ENCODE data around the gene IFT43.

IFT43 gene

GRCh38 chr14:75976826-75977581 lies 8.6 kb upstream of the IFT43 start:
- DNase-seq = no peak
- no peaks in the 10 kb centered on the region for H3K36me3 ChIP-seq (ENCODE audit: control insufficient read depth in 1 of 2, insufficient read depth in 2 of 2, low read depth in 1 of 2, low read length in 2 of 2)
- 69% methylated on average over 4 of the region's 8 CpGs for WGBS
- H4K8ac ChIP-seq (ENCODE audit: low read length) = no peak overlapping the region
- H3K4me1 ChIP-seq (ENCODE audit: control insufficient read depth, insufficient read depth, low read depth, low read length) = peaks cover 36% of the 10 kb centered on the region
- H2BK5ac ChIP-seq (ENCODE audit: low read depth, low read length, poor library complexity, severe bottlenecking) = no peak overlapping the region
- peaks cover 25% of the 10 kb centered on the region for H3K79me1 ChIP-seq (replicated peaks; ENCODE audit: low read length, poor library complexity, severe bottlenecking)
- H3K9me3 ChIP-seq (ENCODE audit: control insufficient read depth, low read length) = no peaks in the 10 kb centered on the region
- H3K14ac ChIP-seq (ENCODE audit: low read length in 2 of 2) = no peak overlapping the region
- no peak overlapping the region for H4K91ac ChIP-seq (ENCODE audit: low read length)
- no peak overlapping the region for H3K23ac ChIP-seq (ENCODE audit: low read length in 2 of 2)
- no peaks in the 10 kb centered on the region for H3K27me3 ChIP-seq (ENCODE audit: control insufficient read depth in 1 of 2, insufficient read depth in 1 of 2, low read length in 2 of 2)
- no peak overlapping the region for H3K4me2 ChIP-seq (ENCODE audit: low read length, poor library complexity, severe bottlenecking)
- H3K18ac ChIP-seq (ENCODE audit: low read depth in 1 of 2, low read length in 2 of 2) = no peak overlapping the region
- no peak overlapping the region for H3K4ac ChIP-seq (ENCODE audit: low read depth in 1 of 2, low read length in 2 of 2)
- H3K9ac ChIP-seq (ENCODE audit: low read length) = peak overlapping the region; percentile 33
- no peak overlapping the region for H2BK120ac ChIP-seq (ENCODE audit: low read depth, low read length)
- H2BK12ac ChIP-seq (ENCODE audit: low read length in 2 of 2) = no peak overlapping the region
- H2AK5ac ChIP-seq (ENCODE audit: low read length, severe bottlenecking) = no peak overlapping the region
- no peak overlapping the region for H2AFZ ChIP-seq (ENCODE audit: low read depth, low read length)
- no peak overlapping the region for H3K27ac ChIP-seq (ENCODE audit: low read length, poor library complexity, severe bottlenecking)
- H3K4me3 ChIP-seq (ENCODE audit: insufficient read depth in 1 of 2, low read depth in 1 of 2, low read length in 2 of 2) = no peak overlapping the region
- H2BK15ac ChIP-seq (ENCODE audit: low read depth, poor library complexity, severe bottlenecking) = no peak overlapping the region

- H3K27me3 ChIP-seq (ENCODE audit: control insufficient read depth in 1 of 2, insufficient read depth in 1 of 2, low read length in 2 of 2) = no peaks in the 10 kb centered on the region
- no peak overlapping the region for H2AFZ ChIP-seq (ENCODE audit: low read depth, low read length)
- 100% methylated on average over 1 of the region's 3 CpGs for WGBS
- H4K91ac ChIP-seq (ENCODE audit: low read length) = no peak overlapping the region
- H3K9ac ChIP-seq (ENCODE audit: low read length) = peak overlapping the region; percentile 33
- no peak overlapping the region for H3K18ac ChIP-seq (ENCODE audit: low read depth in 1 of 2, low read length in 2 of 2)
- no peaks in the 10 kb centered on the region for H3K9me3 ChIP-seq (ENCODE audit: control insufficient read depth, low read length)
- H3K79me1 ChIP-seq (replicated peaks; ENCODE audit: low read length, poor library complexity, severe bottlenecking) = peaks cover 25% of the 10 kb centered on the region
- no peak overlapping the region for H2BK120ac ChIP-seq (ENCODE audit: low read depth, low read length)
- H4K8ac ChIP-seq (ENCODE audit: low read length) = no peak overlapping the region
- H3K4me2 ChIP-seq (ENCODE audit: low read length, poor library complexity, severe bottlenecking) = no peak overlapping the region
- H3K23ac ChIP-seq (ENCODE audit: low read length in 2 of 2) = no peak overlapping the region
- peaks cover 33% of the 10 kb centered on the region for H3K4me1 ChIP-seq (ENCODE audit: control insufficient read depth, insufficient read depth, low read depth, low read length)
- H3K36me3 ChIP-seq (ENCODE audit: control insufficient read depth in 1 of 2, insufficient read depth in 2 of 2, low read depth in 1 of 2, low read length in 2 of 2) = no peaks in the 10 kb centered on the region
- no peak overlapping the region for H2BK15ac ChIP-seq (ENCODE audit: low read depth, poor library complexity, severe bottlenecking)
- H3K14ac ChIP-seq (ENCODE audit: low read length in 2 of 2) = no peak overlapping the region
- no peak overlapping the region for H3K27ac ChIP-seq (ENCODE audit: low read length, poor library complexity, severe bottlenecking)
- no peak overlapping the region for H3K4me3 ChIP-seq (ENCODE audit: insufficient read depth in 1 of 2, low read depth in 1 of 2, low read length in 2 of 2)
- H2BK5ac ChIP-seq (ENCODE audit: low read depth, low read length, poor library complexity, severe bottlenecking) = no peak overlapping the region
- H2BK12ac ChIP-seq (ENCODE audit: low read length in 2 of 2) = no peak overlapping the region
- no peak overlapping the region for H3K4ac ChIP-seq (ENCODE audit: low read depth in 1 of 2, low read length in 2 of 2)
- no peak for DNase-seq
- no peak overlapping the region for H2AK5ac ChIP-seq (ENCODE audit: low read length, severe bottlenecking)
Measured at GRCh38 chr14:75977582-75977943, 8.0 kb upstream of the IFT43 start.

GRCh38 chr14:75978249-75978731 lies 7.3 kb upstream of the IFT43 start:
- no peak overlapping the region for H3K4me2 ChIP-seq (ENCODE audit: low read length, poor library complexity, severe bottlenecking)
- no peak overlapping the region for H3K27ac ChIP-seq (ENCODE audit: low read length, poor library complexity, severe bottlenecking)
- H3K4ac ChIP-seq (ENCODE audit: low read depth in 1 of 2, low read length in 2 of 2) = no peak overlapping the region

GRCh38 chr14:75979071-75979571 lies 6.4 kb upstream of the IFT43 start:
- Histone ChIP-seq H3K4ac (ENCODE audit: low read depth in 1 of 2, low read length in 2 of 2) (no peak overlapping the region), H3K23ac (ENCODE audit: low read length in 2 of 2) (no peak overlapping the region), H2AK5ac (ENCODE audit: low read length, severe bottlenecking) (no peak overlapping the region), H3K4me3 (ENCODE audit: insufficient read depth in 1 of 2, low read depth in 1 of 2, low read length in 2 of 2) (peak overlapping the region in 1 of 2 experiments; percentile 78), H3K9ac (ENCODE audit: low read length) (peak overlapping the region; percentile 90), H3K79me1 (replicated peaks; ENCODE audit: low read length, poor library complexity, severe bottlenecking) (peaks cover 24% of the 10 kb centered on the region), H3K4me2 (ENCODE audit: low read length, poor library complexity, severe bottlenecking) (peak overlapping the region; percentile 7), H3K14ac (ENCODE audit: low read length in 2 of 2) (no peak overlapping the region), H3K9me3 (ENCODE audit: control insufficient read depth, low read length) (no peaks in the 10 kb centered on the region), H2BK120ac (ENCODE audit: low read depth, low read length) (no peak overlapping the region), H3K27me3 (ENCODE audit: control insufficient read depth in 1 of 2, insufficient read depth in 1 of 2, low read length in 2 of 2) (no peaks in the 10 kb centered on the region), H2BK5ac (ENCODE audit: low read depth, low read length, poor library complexity, severe bottlenecking) (no peak overlapping the region), H2BK15ac (ENCODE audit: low read depth, poor library complexity, severe bottlenecking) (no peak overlapping the region), H4K8ac (ENCODE audit: low read length) (no peak overlapping the region), H4K91ac (ENCODE audit: low read length) (no peak overlapping the region), H3K36me3 (ENCODE audit: control insufficient read depth in 1 of 2, insufficient read depth in 2 of 2, low read depth in 1 of 2, low read length in 2 of 2) (no peaks in the 10 kb centered on the region), H2BK12ac (ENCODE audit: low read length in 2 of 2) (no peak overlapping the region), H2AFZ (ENCODE audit: low read depth, low read length) (no peak overlapping the region), H3K18ac (ENCODE audit: low read depth in 1 of 2, low read length in 2 of 2) (no peak overlapping the region), H3K27ac (ENCODE audit: low read length, poor library complexity, severe bottlenecking) (no peak overlapping the region), H3K4me1 (ENCODE audit: control insufficient read depth, insufficient read depth, low read depth, low read length) (peaks cover 34% of the 10 kb centered on the region)
- 72% methylated on average over 14 of the region's 14 CpGs for WGBS
- DNase-seq = peak; percentile 18

More at GRCh38 chr14:75978249-75978731, 7.3 kb upstream of the IFT43 start:
- WGBS = 73% methylated on average over 10 of the region's 10 CpGs
- Histone ChIP-seq H2BK5ac (ENCODE audit: low read depth, low read length, poor library complexity, severe bottlenecking) (no peak overlapping the region), H2AK5ac (ENCODE audit: low read length, severe bottlenecking) (no peak overlapping the region), H3K27me3 (ENCODE audit: control insufficient read depth in 1 of 2, insufficient read depth in 1 of 2, low read length in 2 of 2) (no peaks in the 10 kb centered on the region), H2BK120ac (ENCODE audit: low read depth, low read length) (no peak overlapping the region), H3K36me3 (ENCODE audit: control insufficient read depth in 1 of 2, insufficient read depth in 2 of 2, low read depth in 1 of 2, low read length in 2 of 2) (no peaks in the 10 kb centered on the region), H3K4me1 (ENCODE audit: control insufficient read depth, insufficient read depth, low read depth, low read length) (peaks cover 34% of the 10 kb centered on the region), H3K4me3 (ENCODE audit: insufficient read depth in 1 of 2, low read depth in 1 of 2, low read length in 2 of 2) (peak overlapping the region in 1 of 2 experiments; percentile 78), H3K18ac (ENCODE audit: low read depth in 1 of 2, low read length in 2 of 2) (no peak overlapping the region), H3K14ac (ENCODE audit: low read length in 2 of 2) (no peak overlapping the region), H2BK12ac (ENCODE audit: low read length in 2 of 2) (no peak overlapping the region), H4K91ac (ENCODE audit: low read length) (no peak overlapping the region), H3K9me3 (ENCODE audit: control insufficient read depth, low read length) (no peaks in the 10 kb centered on the region), H3K79me1 (replicated peaks; ENCODE audit: low read length, poor library complexity, severe bottlenecking) (peaks cover 25% of the 10 kb centered on the region), H4K8ac (ENCODE audit: low read length) (no peak overlapping the region), H2BK15ac (ENCODE audit: low read depth, poor library complexity, severe bottlenecking) (no peak overlapping the region), H3K9ac (ENCODE audit: low read length) (no peak overlapping the region), H2AFZ (ENCODE audit: low read depth, low read length) (no peak overlapping the region), H3K23ac (ENCODE audit: low read length in 2 of 2) (peak overlapping the region in 1 of 2 experiments; percentile 70)
- DNase-seq = no peak
